ENCODE results near the gene ADAMTSL2.

ADAMTSL2 gene

GRCh38 chr9:133608889-133609288 lies 74.4 kb downstream of the ADAMTSL2 start:
- FAIRE-seq, result no peak

- FAIRE-seq, result no peak
These were observed 75.0 kb downstream of the ADAMTSL2 start, which contains the start of gene FAM163B for GRCh38 chr9:133609311-133610098. TSS of gene FAM163B (minus strand) at chr9:133609389. CDS start at chr9:133580223, 29,166 bp downstream.

DNA sequence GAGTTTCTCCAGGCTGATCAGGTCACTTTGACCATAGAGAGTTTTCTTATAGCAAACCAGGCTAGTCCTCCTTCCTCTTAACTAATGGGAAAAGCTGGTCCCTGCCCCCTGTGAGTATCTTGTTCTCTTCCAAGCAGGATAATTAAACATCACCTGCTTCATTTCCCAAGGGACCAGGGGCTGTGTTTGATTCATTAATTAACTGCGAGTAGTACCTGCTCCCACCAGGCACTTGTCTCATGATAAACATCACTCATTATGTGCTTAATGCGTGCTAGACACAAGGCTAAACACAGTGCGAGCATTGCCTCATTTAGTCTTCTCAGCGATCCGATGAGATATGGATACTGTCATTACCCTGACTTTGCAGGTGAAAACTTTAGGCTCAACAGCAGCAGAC lies 76.3 kb downstream of the ADAMTSL2 start:
- FAIRE-seq, result no peak

DNA sequence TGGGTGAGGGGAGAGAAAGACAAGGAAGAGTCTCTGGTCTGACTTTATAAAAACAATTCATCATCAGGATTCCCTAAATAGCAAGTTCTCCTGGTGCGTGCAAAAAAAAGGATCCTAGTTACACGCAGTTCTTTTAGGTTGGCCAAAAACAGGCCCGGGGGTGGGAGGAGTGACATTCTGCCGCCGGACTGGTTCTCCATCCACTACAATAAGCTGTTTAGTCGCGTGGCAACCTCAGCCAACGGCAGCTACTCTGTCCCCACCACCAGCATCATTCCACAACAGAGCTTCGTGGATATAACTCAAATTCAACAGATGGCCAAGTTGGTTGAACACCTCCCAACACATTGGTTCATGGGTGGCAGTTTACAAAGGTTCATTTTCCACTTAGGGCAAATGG lies 77.5 kb downstream of the ADAMTSL2 start:
- FAIRE-seq, result no peak

DNA sequence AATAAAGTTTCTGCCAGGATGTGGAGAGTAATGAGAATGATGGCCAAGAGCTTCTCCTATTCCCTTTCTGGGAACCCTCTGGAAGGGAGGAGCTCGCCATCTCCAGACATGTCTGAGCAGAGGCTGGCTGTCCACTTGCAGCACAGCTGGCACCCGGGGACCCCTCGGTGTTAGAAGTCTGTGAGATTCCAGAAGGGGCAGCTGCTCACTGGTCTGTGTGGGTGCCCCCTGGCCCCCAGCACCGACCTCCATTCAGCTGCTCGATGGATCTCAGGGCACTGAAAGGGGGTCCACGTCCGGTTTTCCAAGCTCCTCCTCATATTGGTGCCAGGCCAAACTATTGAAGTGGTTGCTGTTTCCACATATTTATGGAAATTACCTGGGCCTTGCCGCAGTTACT lies 78.3 kb downstream of the ADAMTSL2 start:
- FAIRE-seq, result no peak

- no peak for FAIRE-seq
These were observed 78.9 kb downstream of the ADAMTSL2 start for GRCh38 chr9:133613432-133613831.

DNA sequence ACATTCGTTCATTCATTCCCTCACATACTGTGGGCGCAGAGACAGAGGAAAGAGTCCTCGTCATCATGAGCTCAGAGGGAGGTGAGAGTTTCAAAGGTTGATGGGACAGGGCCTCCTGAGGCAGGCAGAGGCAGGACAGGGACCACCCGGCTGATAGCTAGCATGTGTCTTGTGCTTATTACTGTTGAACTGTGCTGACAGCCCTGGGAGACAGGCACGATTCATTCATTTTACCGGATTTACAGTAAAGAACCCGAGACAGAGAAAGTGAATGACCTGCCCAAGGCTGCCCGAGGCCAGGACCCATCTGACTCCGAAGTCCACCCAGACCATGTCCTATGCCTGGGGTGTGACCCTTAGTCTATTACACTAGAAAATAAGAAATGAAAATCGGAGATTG lies 79.6 kb downstream of the ADAMTSL2 start:
- no peak for FAIRE-seq

DNA sequence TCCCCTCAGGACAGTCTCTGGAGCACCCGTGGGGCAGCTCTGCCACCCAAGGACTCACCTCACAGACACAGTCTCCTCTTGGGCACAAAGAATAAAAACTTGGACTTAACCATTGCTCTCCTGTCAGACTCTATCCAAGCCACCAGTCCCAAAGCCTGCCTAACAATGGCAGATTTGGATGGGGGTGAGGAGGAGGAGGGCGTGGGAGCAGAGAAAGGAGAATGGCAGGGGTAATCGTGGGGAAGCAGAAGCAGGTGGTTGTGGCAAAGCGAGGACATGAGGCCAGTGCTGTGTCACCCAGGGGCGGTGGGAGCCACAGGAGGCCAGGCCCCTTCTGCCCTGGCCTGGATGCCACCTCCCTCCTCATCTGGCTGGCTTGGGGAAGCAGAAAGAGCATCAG lies 80.2 kb downstream of the ADAMTSL2 start:
- FAIRE-seq, result no peak

DNA sequence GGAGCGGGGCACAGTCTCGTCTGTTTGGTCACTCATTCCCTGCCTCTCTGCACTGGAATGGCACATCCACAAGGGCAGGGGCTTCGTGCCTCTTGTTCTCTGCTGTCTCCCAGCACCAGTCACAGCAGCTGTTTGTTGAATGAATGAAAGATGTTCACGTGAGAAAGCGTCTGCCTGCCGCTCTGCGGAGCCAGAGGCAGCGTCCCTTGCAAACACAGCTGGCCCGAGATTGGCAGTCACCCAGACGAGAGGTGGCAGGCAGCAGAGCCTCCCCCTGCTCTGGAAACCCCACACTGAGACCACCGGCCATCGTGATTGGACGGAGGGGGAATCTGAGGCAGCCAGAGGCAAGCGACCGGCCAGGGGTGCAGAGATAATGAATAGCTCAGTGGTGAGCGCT lies 80.7 kb downstream of the ADAMTSL2 start:
- no peak for FAIRE-seq

DNA sequence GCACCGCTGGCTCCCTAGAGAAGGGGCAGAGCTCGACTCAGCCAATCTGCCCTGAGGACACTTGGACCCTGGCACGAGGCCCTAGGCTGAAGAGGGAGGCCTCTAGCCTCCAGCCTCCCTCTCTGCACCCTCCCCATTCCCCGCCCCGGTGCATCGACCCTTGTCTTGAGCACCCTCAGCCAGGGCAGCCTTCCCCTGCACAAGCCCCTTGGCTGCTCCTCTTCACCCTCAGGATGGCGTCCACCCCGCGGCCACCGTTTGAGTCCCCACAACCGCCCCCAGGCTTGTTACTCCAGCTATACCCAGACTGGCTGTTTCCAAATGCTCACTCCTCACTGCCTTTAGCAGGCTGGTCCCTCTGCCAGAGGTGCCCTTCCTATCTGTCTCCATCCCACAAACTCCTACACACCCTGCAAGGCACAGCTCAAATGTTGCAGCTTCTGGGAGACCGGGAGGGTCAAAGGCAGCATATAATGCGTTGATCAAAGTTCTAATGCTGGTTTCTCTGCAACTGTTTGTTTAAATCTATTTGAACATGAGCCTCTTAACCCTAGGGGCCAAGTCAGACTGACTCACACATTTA lies 81.2 kb downstream of the ADAMTSL2 start:
- FAIRE-seq, result no peak

DNA sequence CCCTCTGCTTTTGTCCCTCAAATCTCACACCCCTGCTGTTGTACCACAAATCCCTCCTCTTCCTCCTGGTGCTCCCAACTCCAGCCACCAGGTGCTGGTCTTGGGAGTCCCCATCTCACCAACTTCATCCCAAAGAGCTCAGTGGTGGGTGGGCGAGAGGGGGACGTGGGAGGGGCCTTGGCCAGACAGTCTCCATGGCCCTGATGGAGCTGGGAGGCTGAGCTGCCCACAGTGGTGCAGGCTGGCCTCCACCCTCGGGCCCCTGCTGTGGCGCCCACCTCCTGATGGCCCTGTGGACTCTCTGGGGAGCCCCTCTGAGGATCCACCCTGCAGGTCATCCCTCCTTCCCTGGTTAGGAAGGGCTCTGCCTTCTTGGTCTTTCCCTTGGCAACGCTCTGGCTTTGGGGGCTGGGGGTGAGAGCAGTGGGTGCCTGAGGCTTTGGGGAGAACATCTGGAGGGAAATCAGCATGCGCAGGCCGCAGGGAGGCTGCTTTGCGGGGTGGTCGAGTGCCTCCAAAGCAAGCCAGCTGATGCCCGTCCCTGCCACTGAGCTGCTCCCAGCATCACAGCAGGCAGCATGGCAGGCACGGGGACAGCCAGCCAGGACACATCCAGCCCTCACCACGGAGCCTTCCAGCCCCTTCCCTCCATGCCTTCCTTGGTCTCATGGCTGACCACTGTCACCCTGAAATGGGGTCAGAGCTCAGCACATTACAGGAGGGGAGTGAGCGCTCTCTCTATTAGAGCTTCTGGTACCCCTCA lies 82.3 kb downstream of the ADAMTSL2 start:
- no peak for FAIRE-seq

DNA sequence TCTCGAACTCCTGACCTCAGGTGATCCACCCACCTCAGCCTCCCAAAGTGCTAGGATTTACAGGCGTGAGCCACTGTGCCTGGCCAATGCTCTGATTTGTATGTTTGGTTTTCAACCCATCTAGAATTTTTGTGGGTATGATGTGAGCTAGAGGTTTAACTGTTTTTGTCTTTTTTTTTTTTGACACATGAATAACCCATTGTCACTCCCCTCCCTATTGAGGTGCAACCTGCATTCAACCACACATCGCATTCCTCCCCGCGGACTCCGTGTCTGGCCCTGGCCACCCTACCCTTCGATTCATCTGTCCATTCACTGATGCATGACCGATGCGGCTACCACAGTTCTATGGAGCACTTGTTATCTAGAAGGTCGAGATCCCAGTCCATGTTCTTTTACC lies 84.2 kb downstream of the ADAMTSL2 start:
- no peak for FAIRE-seq

DNA sequence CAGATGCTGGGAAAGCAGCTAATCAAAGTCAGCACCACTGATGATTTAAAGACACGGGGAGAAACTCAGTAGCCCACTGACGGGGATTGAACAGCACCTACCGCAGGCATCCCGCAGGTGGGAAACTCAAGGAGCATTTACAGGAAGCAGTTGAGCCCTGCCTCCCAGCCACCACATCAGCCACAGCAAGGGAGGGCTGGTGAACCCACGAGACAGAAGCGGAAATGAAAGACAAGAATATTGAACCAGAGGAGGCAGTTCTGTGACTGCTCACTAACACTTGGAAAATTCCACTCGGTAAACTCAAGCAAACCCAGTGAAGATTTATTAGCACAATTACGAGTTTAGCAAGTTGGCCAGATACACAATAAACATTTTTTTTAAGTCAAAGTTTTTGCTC lies 85.3 kb downstream of the ADAMTSL2 start:
- no peak for FAIRE-seq

GRCh38 chr9:133621725-133622267 lies 87.3 kb downstream of the ADAMTSL2 start:
- FAIRE-seq, result no peak

DNA sequence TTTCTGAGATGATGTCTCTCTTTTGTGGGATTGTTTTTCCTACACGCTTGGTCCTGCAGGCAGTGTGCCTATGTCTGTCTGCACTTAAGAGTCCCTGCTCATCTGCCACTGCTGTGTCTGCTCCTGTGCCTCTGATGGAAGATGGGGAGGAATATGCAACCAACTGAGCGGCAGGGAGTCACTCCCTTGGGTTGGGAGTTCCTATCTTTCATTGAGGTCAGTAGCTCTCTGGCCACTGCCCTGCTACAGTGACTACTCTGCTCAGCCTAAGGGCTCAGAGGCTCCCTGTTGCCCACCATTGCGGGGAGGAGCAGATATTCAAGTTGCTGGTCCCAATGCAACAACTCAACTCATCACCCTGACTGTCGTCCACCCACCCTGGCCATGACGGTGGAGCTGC lies 88.1 kb downstream of the ADAMTSL2 start:
- FAIRE-seq, result no peak

Data from endometrium (tissue), 2 donors.